ENCODE measurements around the gene SFTA2.

The SFTA2 gene

DNA sequence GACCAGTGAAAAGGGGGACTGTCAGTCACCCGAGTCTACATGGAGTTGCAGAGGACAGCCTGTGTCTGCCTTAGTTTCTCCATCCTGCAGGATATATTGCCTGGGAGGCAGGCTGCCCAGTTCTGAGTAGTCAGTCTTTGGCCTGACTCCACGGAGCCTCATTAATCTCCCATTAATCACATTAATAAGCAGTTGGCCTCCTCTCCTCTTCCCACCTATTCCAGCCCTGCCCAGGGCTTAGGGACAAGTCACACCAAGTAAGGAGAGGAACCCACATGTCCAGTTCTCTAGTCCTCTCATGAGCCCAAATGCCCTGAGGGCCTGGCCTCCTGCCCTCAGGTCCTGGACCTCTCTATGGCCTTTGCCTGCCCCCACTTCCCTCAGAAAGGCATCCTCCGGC lies 7.5 kb upstream of the SFTA2 start:
- Histone ChIP-seq H3K27me3 (ENCODE audit: insufficient read depth, poor library complexity, severe bottlenecking) (no peaks in the 10 kb centered on the region), H3K9me3 (ENCODE audit: severe bottlenecking) (no peaks in the 10 kb centered on the region), H3K4me1 (ENCODE audit: insufficient read depth, poor library complexity, severe bottlenecking) (peaks cover 14% of the 10 kb centered on the region), H3K27ac (ENCODE audit: poor library complexity, severe bottlenecking) (no peak overlapping the region), H3K4me3 (ENCODE audit: severe bottlenecking) (no peak overlapping the region), H3K36me3 (ENCODE audit: low read depth) (no peaks in the 10 kb centered on the region)
- TF ChIP-seq, protein P1, sequence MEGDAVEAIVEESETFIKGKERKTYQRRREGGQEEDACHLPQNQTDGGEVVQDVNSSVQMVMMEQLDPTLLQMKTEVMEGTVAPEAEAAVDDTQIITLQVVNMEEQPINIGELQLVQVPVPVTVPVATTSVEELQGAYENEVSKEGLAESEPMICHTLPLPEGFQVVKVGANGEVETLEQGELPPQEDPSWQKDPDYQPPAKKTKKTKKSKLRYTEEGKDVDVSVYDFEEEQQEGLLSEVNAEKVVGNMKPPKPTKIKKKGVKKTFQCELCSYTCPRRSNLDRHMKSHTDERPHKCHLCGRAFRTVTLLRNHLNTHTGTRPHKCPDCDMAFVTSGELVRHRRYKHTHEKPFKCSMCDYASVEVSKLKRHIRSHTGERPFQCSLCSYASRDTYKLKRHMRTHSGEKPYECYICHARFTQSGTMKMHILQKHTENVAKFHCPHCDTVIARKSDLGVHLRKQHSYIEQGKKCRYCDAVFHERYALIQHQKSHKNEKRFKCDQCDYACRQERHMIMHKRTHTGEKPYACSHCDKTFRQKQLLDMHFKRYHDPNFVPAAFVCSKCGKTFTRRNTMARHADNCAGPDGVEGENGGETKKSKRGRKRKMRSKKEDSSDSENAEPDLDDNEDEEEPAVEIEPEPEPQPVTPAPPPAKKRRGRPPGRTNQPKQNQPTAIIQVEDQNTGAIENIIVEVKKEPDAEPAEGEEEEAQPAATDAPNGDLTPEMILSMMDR (IDR thresholded peaks at IDR 0.05; ENCODE audit: poor library complexity, severe bottlenecking): no peak
- no peak for ATAC-seq (ENCODE audit: low read depth)
- no peak for DNase-seq (ENCODE audit: low spot score)

DNA sequence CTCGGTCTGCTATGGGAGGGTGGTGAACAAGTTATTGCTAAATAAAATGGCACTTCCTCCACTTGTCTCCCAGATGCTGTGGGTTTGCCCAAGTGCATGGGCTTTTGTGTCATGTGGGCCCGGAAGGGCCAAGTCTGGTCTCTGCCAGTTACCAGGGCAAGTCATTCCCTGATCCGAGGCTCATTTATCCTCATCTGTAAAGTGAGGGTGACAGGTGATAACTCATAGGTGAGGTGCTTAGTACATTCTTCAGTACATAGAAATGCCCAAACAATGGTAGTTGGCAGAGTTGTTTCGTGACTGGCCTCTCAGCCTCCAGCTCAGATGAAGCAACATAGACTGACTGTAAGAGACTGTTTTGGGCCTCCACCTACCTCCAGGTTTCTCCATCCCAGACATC lies 6.8 kb upstream of the SFTA2 start:
- Histone ChIP-seq H3K4me1 (ENCODE audit: insufficient read depth, poor library complexity, severe bottlenecking) (peaks cover 14% of the 10 kb centered on the region), H3K27me3 (ENCODE audit: insufficient read depth, poor library complexity, severe bottlenecking) (no peaks in the 10 kb centered on the region), H3K4me3 (ENCODE audit: severe bottlenecking) (no peak overlapping the region), H3K27ac (ENCODE audit: poor library complexity, severe bottlenecking) (no peak overlapping the region), H3K36me3 (ENCODE audit: low read depth) (no peaks in the 10 kb centered on the region), H3K9me3 (ENCODE audit: severe bottlenecking) (no peaks in the 10 kb centered on the region)
- ATAC-seq (ENCODE audit: low read depth) (peak; percentile 32), DNase-seq (ENCODE audit: low spot score) (no peak)
- TF ChIP-seq, protein P1 (IDR thresholded peaks at IDR 0.05; ENCODE audit: poor library complexity, severe bottlenecking): no peak

DNA sequence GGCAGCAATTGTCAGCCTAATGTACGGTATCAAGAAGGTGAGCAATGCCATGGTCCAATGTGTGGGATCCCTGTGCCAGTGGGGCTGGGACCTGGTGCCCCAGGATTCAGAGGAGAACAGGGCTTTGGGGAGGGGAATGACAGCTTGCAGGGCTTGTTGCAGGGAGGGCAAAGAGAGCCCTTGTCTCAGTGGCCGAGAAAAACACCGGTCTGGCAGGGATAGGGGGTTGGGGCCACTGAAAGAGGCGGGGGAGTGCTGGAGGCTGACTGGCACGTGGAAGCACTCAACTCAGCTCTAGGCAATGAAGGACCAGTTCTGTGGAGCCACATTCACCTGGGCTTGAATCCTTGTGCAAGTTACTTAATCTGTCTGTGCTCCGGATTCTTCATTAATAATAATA lies 5.3 kb upstream of the SFTA2 start:
- no peaks in the 10 kb centered on the region for H3K36me3 ChIP-seq (ENCODE audit: low read depth)
- H3K9me3 ChIP-seq (ENCODE audit: severe bottlenecking): no peaks in the 10 kb centered on the region
- H3K27ac ChIP-seq (ENCODE audit: poor library complexity, severe bottlenecking): no peak overlapping the region
- no peaks in the 10 kb centered on the region for H3K27me3 ChIP-seq (ENCODE audit: insufficient read depth, poor library complexity, severe bottlenecking)
- peaks cover 12% of the 10 kb centered on the region for H3K4me1 ChIP-seq (ENCODE audit: insufficient read depth, poor library complexity, severe bottlenecking)
- DNase-seq (ENCODE audit: low spot score) (no peak), ATAC-seq (ENCODE audit: low read depth) (no peak)
- H3K4me3 ChIP-seq (ENCODE audit: severe bottlenecking): no peak overlapping the region
- TF ChIP-seq, protein P1 (IDR thresholded peaks at IDR 0.05; ENCODE audit: poor library complexity, severe bottlenecking): no peak

DNA sequence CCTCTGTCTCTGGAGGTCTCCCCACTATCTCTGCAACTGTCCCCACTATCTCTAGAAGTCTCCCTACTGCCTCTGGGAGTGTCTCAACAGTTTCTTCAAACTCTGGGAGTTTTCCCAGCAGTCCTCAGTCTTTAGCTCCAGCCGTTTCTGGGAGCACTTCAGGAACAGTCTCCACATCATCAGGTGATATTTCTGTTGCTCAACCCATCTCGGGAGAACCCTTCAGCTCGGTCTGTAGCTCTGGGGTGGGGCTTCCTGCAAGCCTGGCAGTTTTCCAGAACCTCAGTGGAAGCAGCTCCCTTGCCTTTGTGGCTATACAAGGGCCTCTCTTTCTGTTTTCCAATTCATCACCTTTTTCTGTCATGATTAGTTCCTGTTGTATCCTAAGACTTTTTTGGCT lies 3.0 kb upstream of the SFTA2 start:
- Histone ChIP-seq H3K27ac (ENCODE audit: poor library complexity, severe bottlenecking) (peak overlapping the region; percentile 24), H3K4me1 (ENCODE audit: insufficient read depth, poor library complexity, severe bottlenecking) (peaks cover 16% of the 10 kb centered on the region), H3K27me3 (ENCODE audit: insufficient read depth, poor library complexity, severe bottlenecking) (no peaks in the 10 kb centered on the region), H3K9me3 (ENCODE audit: severe bottlenecking) (no peaks in the 10 kb centered on the region), H3K4me3 (ENCODE audit: severe bottlenecking) (no peak overlapping the region), H3K36me3 (ENCODE audit: low read depth) (no peaks in the 10 kb centered on the region)
- DNase-seq (ENCODE audit: low spot score) (no peak), ATAC-seq (ENCODE audit: low read depth) (0 out of 3 replicates have a peak, but pooled peaks have one; percentile 24)
- TF ChIP-seq, protein P1 (IDR thresholded peaks at IDR 0.05; ENCODE audit: poor library complexity, severe bottlenecking): no peak

DNA sequence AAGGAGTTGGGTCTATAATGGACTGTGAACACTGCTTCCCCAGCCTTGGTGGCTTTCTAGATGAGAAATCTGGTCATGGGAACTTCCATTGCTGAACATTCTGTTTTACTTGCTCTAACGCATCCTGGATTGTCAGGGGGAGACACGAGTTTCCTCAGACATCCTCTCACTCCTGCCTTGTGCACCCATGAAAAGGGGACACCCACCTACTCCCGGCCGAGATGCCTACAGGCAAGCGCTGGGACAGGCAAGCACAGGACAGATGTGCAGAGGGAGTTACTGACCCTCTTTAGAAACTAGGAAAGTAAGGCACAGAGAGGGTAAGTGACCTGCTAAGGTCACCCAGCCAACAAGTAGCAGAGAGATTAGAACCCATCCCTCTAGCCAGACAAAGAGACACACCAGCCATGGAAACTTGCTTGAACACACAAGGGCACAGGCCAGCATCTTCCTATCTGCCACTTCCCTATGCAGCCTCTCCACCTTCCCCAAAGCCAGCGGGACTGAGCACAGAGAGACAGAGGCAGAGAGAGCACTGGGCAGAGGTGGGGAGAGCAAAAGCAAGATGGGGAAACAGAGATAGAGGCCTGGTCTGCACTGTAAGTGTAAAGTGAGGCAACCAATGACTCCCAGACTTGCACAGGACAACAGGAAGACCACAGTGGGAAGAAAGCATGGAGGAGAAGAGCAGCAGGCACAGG lies 845 bp upstream of the SFTA2 start:
- Histone ChIP-seq H3K4me3 (ENCODE audit: severe bottlenecking) (no peak overlapping the region), H3K36me3 (ENCODE audit: low read depth) (peaks cover 6% of the 10 kb centered on the region; the same call in 1 of the 2 replicates), H3K4me1 (ENCODE audit: insufficient read depth, poor library complexity, severe bottlenecking) (peaks cover 10% of the 10 kb centered on the region), H3K27me3 (ENCODE audit: insufficient read depth, poor library complexity, severe bottlenecking) (no peaks in the 10 kb centered on the region), H3K9me3 (ENCODE audit: severe bottlenecking) (peaks cover 6% of the 10 kb centered on the region), H3K27ac (ENCODE audit: poor library complexity, severe bottlenecking) (no peak overlapping the region)
- DNase-seq (ENCODE audit: low spot score) (no peak), ATAC-seq (ENCODE audit: low read depth) (no peak)
- TF ChIP-seq, protein P1 (IDR thresholded peaks at IDR 0.05; ENCODE audit: poor library complexity, severe bottlenecking): no peak
